ENCODE data around the gene KRT6A.
"Not testable (repeated sequence)": the region's sequence is repeated elsewhere in the genome, so short reads cannot be mapped to it uniquely, and the experiment has no call there.

Gene KRT6A

DNA sequence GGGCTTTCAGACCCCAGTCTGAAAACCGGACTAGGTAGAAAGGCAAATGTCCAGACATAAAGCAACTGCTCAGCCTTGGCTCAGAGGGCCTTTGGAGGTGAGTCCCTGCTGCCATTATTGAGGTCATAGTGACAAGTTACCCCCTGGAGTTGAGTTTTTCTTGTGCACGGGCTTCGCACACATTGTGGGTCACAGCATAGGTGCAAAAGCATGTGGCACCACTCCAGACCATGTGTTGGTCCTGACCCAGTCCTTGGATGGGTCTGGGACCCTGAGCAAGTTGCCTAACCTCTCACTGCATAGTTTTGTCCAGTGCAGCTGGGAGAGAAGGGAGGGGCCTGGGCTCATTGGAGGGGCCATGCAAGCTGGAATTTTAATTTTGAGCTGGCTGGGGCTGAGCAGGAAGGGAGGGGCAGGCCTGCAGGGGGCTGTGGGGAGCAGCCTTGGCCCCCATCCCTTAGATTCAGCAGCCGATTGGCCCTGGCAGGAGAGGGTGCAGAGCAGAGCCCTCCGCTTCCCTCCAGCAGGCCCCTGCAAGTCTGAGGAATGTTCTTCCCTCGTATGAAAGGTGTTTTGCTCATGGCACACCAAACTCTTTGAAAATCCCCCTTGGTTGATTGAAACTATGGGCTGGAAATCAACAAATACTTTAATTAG lies 31.3 kb upstream of the KRT6A start:
- no peak for DNase-seq

DNA sequence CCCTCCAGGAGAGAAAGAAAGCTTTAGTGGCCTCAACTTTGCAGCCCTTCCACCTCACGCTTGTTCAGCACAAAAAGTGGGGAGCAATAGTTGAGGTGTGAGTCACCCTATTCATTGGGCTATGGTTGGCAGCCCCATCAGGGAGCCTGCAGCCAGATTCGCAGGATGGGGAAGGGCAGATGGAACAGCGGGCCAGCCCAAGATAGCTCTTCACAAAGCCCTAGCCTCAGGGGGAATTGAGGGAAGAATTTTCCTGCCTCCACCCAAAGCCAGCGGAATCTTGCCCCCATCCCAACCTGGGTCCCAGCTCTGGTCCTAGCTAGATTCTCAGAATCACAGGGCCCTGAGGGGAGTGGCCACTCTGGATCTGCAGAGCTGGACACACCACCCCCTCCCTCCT lies 30.8 kb upstream of the KRT6A start:
- DNase-seq: no peak

- DNase-seq: no peak
Observed at GRCh38 chr12:52522346-52523011, 29.4 kb upstream of the KRT6A start.

- DNase-seq: no peak
Observed at GRCh38 chr12:52521568-52522266, 28.7 kb upstream of the KRT6A start.

DNA sequence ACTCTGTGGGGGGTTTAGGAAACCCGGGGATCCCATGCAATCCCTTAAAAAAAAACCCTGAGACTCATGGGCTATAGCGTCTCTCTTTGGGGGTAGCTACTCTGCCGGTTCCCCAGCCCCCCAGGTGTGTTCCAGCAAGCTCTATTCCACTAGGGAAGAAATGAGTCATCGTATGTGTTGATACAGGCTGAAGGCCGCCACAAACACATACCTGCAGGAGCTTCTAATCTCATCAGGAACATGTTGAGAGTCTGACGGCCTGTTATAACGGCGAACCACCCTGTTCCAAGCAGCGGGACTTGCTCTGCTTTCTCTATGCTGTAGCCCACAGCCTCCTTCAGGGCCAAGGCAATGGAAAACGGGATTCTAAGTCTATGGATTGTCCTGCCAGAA lies 28.1 kb upstream of the KRT6A start:
- no peak for DNase-seq

DNA sequence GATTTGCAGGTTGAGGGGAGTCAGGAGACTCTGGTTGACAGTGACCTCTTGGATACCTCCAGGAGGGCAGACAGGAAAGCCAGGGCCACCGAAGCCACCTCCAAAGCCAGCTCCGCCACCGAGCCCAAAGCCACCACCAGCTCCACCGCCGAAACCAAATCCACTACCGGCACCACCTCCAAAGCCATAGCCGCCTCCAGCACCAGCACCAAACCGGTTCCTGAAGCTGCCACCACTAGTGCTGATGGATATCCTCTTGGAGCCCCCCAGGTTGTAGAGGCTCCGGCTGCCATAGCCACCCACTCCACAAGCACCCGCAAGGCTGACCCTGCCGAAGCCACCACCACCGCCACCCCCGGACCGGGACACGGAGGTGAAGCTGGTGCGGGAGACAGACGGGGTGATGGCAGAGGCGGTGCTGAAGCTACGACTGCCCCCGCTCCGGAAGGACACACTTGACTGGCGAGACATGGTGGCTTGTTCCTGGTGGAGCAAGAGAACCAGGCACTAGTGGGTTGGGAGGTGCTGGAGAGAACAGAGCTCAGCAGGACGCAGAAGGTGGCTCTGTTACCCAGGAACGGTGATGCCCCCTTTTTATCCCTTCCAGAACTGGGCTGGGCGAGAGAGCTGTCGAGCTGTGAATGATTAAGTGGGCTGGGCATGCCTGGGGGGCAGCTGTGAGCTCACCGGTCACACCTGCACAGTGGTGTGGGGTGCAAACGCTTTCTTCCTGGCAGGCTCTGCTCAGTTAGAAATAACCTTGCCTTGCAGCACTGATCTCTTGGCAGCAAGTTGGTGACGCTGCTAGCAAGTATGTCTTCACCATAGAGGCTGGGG lies 27.0 kb upstream of the KRT6A start, which contains the start of gene KRT5:
Gene KRT5, minus strand, starts transcription at position 569 of the 837 bp plus-strand sequence. Its CDS starts 98 bp downstream, at position 471.
- no peak for DNase-seq

DNA sequence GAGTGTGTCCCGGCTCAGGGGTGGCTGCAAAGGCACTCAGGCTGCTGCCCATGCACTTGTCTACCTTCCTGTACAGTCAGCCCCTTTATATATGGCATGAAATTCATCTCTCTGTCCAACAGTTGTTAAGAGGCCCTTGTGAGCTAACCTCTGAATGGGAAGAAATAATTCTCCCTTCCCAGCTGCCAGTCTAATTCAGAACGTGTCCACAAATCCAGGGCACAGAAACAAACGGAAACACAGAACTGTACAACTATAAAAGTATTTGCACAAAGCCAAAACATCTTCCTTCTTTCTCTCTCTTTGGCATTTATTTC lies 26.3 kb upstream of the KRT6A start:
- DNase-seq: no peak

GRCh38 chr12:52518574-52519386 lies 25.7 kb upstream of the KRT6A start:
- no peak for DNase-seq

DNA sequence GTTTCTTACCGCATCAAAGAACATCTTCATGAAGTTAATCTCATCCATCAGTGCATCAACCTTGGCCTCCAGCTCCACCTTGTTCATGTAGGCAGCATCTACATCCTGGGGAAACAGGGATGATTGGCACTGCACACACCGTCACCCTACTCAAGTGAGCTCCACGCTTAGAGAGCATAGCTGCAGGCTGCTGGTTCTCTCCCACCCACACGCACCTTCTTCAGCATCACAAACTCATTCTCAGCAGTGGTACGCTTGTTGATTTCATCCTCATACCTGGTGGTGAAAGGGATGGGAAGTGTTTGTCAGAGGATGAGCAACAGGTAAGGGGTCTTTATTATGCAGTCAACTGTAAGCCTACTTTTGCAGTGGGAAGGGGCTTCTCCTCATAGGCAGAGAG lies 24.8 kb upstream of the KRT6A start:
- DNase-seq: no peak

GRCh38 chr12:52517005-52517835 lies 24.2 kb upstream of the KRT6A start:
- DNase-seq: no peak

- no peak for DNase-seq
Observed at GRCh38 chr12:52515927-52516831, 23.1 kb upstream of the KRT6A start.

- no peak for DNase-seq
Observed at GRCh38 chr12:52515319-52515646, 22.2 kb upstream of the KRT6A start.

- no peak for DNase-seq
Observed at GRCh38 chr12:52514471-52515318, 21.6 kb upstream of the KRT6A start.

DNA sequence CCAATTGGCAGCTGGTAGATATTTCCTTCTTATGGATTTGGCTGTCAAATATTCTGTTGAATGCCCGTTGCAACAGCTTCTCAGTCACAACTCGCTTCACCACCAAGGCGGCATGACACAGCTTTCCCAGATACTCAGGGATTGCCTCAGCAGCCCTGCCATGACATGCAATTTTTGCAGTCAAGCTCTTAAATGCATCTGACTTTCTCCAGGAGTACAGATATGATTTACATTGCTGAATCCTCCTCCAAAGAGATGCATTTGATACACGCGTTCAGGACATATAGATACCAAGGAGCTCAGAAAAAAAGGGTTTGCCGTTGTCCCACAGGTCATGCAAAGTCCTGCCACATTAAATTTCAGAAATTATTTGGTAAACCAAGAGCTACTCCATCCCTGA lies 20.7 kb upstream of the KRT6A start:
- DNase-seq: no peak

DNA sequence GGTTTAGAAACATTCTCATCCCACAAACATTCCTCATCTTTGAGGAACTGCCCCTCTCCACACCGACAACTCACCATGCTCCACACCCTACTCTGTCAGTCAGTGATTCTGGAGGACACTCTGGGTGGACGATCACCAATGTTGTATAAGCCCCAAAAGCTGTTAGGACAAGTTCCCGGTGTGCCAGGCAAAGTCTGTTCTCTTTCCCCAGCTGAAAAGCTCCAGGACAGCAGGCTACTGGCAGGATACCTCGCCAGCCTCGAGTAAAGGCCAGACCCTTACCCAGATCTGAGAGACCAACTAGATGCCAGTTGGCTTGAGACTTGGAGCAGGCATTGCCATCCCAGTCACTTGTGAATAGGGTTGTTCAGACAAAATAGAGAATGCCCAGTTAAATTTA lies 15.2 kb upstream of the KRT6A start:
- no peak for DNase-seq

- DNase-seq: no peak
Observed at GRCh38 chr12:52506858-52507715, 14.0 kb upstream of the KRT6A start.

DNA sequence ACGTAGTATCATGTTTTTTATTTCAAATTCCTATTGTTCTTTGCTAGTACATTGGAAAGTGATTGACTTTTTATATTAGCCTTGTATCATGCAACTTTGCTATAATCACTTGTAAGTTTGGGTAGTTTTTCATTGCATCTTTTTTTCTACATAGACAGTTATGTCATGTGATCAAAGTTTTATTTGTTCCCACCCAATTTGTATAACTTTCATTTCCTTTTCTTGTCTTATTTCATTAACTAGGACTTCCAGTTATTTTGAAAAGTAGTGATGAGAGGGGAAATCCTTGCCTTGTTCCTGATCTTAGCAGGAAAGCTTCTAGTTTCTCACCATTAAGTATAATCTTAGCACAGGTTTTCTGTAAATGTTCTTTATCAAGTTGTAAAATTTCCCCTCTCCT lies 9.8 kb upstream of the KRT6A start:
- DNase-seq: no peak

GRCh38 chr12:52501490-52501889 lies 8.4 kb upstream of the KRT6A start:
- DNase-seq: no peak

DNA sequence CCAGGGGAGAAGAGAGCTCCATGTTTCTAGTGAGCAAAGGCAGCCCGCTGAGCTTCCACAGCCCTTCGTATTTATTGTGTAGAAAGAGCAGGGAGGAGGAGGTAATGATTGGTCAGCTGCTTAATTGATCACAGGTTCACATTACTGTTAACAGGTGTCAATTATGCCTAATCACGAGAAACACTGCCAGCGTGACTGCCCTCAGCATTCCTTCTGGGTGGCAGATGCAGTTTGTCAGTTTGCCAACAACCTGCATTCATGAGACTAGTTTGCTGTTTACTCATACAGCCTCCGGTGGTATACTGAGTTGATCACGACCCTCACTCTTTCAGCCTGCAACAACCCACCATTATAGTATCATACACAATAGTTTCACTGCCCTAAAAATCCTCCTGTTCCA lies 7.5 kb upstream of the KRT6A start:
- not testable (repeated sequence) for DNase-seq

Data from DMS79 (cell line).